Endothelial cell (in vitro differentiated cells): ENCODE data around the gene PLTP. TPM values are rescaled to one million over a fixed set of nuclear protein-coding genes. Genes with fewer than 3 reads are reported as not detected.
"Not testable (repeated sequence)": the region's sequence is repeated elsewhere in the genome, so short reads cannot be mapped to it uniquely, and the experiment has no call there.

Source experiments
- DNase-seq: peaks from one replicate; pipeline ENCODE4 v3.0.0; 2021; ENCODE audit warnings: low spot score
- H3K27ac Mint-ChIP-seq: one replicate; pipeline ENCODE4 v1.8.0; 2021; ENCODE audit warnings: mixed read lengths, inconsistent platforms; ENCODE audit not compliant: unreplicated experiment
- H3K27me3 Mint-ChIP-seq: one replicate; pipeline ENCODE4 v1.8.0; 2021; ENCODE audit warnings: mild to moderate bottlenecking, moderate library complexity, mixed read lengths, inconsistent platforms; ENCODE audit not compliant: unreplicated experiment
- H3K36me3 Mint-ChIP-seq: one replicate; pipeline ENCODE4 v1.8.0; 2021; ENCODE audit warnings: mild to moderate bottlenecking, low read depth, mixed read lengths, inconsistent platforms; ENCODE audit not compliant: unreplicated experiment
- H3K4me1 Mint-ChIP-seq: one replicate; pipeline ENCODE4 v1.8.0; 2021; ENCODE audit warnings: mild to moderate bottlenecking, mixed read lengths, inconsistent platforms; ENCODE audit not compliant: unreplicated experiment
- H3K4me3 Mint-ChIP-seq: one replicate; pipeline ENCODE4 v1.8.0; 2021; ENCODE audit warnings: mild to moderate bottlenecking, mixed read lengths, inconsistent platforms; ENCODE audit not compliant: unreplicated experiment
- H3K9me3 Mint-ChIP-seq: one replicate; pipeline ENCODE4 v1.8.0; 2021; ENCODE audit warnings: mixed read lengths, inconsistent platforms; ENCODE audit not compliant: unreplicated experiment
- total RNA-seq: library from RNA; stranded (reverse); fragmentation: NEBNext Ultra II Directional; extraction: Animal tissue kit (Norgen Biotek cat#: 25700); gene quantifications from one replicate; pipeline ENCODE4 v1.2.1, GENCODE V29; 2021; ENCODE audit not compliant: unreplicated experiment
- TF ChIP-seq, protein P1 (sequence below): fragments of 200-600 bp; sonication (generic); IDR thresholded peaks from one replicate; pipeline ENCODE4 v1.5.0; 2021; ENCODE audit warnings: antibody characterized with exemption; ENCODE audit not compliant: unreplicated experiment

PLTP gene
- total RNA-seq, 1 donor from 2014 or later, result 41.3 TPM

DNA sequence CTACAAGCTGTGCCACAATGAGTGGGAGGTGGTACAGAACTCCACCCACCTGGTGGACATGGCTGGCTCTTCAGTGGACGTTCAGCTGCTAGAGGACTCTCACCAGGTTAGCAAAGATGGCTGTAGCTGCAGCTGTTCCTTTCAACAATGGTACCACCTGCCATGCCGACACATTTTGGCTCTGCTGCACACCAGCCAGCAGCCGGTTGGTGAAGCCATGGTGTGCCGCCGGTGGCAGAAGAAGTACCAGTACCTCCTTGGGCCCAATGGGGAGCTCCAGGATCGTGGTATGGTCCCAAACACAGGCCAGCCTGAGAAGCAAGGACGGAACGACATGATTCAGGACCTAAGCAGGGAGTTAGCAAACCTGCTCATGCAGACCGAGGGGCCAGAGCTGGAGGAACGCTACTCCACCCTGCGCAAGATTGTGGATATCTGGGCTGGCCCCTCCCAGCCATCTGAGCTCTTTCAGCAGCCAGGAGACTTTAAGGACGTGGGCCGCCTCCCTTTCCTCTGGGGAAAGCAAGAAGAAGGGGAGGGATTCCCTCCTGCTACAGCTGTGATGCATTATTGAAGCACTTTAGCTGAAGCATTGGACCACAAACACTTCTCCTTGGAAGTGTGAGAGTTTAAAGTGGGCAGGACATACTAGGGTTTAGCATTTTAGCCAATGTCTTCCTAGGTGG is 33.7 kb downstream of the PLTP start:
- DNase-seq, result no peak
- Mint-ChIP-seq H3K4me3 (no peak overlapping the region), H3K4me1 (peaks cover 10% of the 10 kb centered on the region), H3K36me3 (peaks cover 8% of the 10 kb centered on the region), H3K27me3 (peaks cover 4% of the 10 kb centered on the region), H3K27ac (no peak overlapping the region), H3K9me3 (no peaks in the 10 kb centered on the region)
- TF ChIP-seq, protein P1, sequence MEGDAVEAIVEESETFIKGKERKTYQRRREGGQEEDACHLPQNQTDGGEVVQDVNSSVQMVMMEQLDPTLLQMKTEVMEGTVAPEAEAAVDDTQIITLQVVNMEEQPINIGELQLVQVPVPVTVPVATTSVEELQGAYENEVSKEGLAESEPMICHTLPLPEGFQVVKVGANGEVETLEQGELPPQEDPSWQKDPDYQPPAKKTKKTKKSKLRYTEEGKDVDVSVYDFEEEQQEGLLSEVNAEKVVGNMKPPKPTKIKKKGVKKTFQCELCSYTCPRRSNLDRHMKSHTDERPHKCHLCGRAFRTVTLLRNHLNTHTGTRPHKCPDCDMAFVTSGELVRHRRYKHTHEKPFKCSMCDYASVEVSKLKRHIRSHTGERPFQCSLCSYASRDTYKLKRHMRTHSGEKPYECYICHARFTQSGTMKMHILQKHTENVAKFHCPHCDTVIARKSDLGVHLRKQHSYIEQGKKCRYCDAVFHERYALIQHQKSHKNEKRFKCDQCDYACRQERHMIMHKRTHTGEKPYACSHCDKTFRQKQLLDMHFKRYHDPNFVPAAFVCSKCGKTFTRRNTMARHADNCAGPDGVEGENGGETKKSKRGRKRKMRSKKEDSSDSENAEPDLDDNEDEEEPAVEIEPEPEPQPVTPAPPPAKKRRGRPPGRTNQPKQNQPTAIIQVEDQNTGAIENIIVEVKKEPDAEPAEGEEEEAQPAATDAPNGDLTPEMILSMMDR, result no peak

DNA sequence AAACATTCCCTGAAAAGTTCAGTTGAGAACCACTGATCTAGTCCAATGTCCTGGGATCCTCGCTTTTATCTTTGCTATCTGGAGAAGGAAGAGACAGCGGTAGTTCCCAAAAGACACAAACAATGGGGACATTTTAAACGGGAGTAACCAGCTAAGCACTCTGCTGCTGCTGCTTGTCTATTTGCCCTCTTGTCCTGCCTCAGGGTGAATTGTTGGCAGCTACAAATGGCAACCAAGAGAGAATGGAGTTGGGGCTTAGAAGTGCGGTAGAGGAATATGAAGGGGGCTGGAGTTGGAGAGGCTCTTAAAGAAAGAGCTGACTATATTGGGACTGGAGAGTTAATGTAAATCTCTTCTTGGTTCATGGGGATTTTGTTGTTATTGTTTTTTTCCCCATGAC is 37.4 kb downstream of the PLTP start:
- H3K9me3 Mint-ChIP-seq, result no peaks in the 10 kb centered on the region
- TF ChIP-seq, protein P1, result no peak
- H3K27me3 Mint-ChIP-seq, result peaks cover 1% of the 10 kb centered on the region
- H3K4me3 Mint-ChIP-seq, result no peak overlapping the region
- peaks cover 14% of the 10 kb centered on the region for H3K4me1 Mint-ChIP-seq
- peaks cover 8% of the 10 kb centered on the region for H3K36me3 Mint-ChIP-seq
- DNase-seq, result no peak
- no peak overlapping the region for H3K27ac Mint-ChIP-seq

DNA sequence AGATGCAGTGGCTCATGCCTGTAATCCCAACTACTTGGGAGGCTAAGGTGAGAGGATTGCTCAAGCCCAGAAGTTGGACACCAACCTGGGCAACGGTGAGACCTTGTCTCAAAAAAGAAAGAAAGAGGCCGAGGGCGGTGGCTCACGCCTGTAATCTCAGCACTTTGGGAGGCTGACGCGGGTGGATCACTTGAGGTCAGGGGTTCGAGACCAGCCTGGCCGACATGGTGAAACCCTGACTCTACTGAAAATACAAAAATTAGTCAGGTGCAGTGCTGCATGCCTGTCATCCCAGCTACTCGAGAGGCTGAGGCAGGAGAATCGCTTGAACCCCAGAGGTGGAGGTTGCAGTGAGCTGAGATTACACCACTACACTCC is 37.9 kb downstream of the PLTP start:
- H3K36me3 Mint-ChIP-seq, H3K9me3 Mint-ChIP-seq, H3K27ac Mint-ChIP-seq, H3K4me3 Mint-ChIP-seq, H3K27me3 Mint-ChIP-seq, DNase-seq: not testable (repeated sequence)
- peaks cover 14% of the 10 kb centered on the region for H3K4me1 Mint-ChIP-seq

DNA sequence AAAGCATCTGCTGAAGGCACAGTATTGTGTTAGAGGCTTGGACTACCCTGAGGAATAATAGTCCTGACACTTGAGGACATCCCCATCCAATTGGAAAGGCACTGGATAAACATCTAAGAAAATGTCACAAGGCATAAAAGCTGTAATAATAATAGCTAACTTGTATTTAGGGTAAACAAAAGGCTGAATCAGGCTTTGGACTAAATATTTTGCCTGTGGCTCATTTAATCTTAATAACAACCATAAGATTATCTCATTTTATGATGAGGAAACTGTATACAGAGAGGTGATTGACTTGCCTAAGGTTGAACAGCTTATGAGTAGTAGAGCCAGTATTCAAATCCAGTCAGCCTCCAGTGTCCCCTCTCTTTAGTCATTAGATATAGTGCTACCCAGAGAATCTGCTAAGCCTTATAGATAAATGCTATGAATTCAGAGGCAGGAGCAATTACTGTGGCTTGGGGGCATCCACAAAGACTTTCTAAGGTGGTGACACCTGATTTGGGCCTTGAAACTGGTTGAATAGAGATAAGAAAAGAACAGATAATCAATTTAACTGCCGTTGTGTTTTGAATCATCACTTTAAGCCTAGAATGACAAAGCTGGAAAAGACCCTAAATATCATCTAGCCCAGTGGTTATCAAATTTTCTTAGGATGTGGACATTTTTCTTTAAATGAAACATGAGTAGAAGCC is 38.4 kb downstream of the PLTP start:
- Mint-ChIP-seq H3K36me3 (peaks cover 8% of the 10 kb centered on the region), H3K4me1 (peaks cover 14% of the 10 kb centered on the region), H3K27ac (no peak overlapping the region), H3K27me3 (peaks cover 1% of the 10 kb centered on the region), H3K9me3 (no peaks in the 10 kb centered on the region), H3K4me3 (no peak overlapping the region)
- no peak for DNase-seq
- TF ChIP-seq, protein P1, result no peak

DNA sequence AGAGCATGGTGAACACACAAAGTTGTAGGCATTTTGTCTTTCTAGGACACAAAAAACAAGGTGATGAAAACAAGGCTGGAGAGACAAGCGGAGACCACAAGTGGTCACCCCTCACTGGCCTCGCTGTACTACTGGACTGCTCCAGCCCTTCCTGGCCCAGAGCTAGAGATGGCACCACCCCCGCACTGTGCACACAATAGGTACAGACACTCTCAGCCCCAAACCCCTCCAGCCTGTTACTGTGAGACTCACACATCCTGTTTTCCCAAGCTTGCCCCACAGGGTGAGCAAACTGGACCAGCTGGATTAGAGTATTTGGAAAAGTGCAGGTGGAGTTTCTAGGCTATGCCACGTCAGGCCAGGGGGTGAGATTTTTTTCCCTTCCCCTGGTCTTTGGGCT is 39.3 kb downstream of the PLTP start:
- peaks cover 8% of the 10 kb centered on the region for H3K36me3 Mint-ChIP-seq
- no peak for DNase-seq
- peaks cover 1% of the 10 kb centered on the region for H3K27me3 Mint-ChIP-seq
- H3K9me3 Mint-ChIP-seq, result no peaks in the 10 kb centered on the region
- no peak overlapping the region for H3K27ac Mint-ChIP-seq
- TF ChIP-seq, protein P1, result no peak
- peaks cover 14% of the 10 kb centered on the region for H3K4me1 Mint-ChIP-seq
- H3K4me3 Mint-ChIP-seq, result no peak overlapping the region
